ENCODE measurements around the gene PCNX2.

GRCh38 chr1:233290396-233291034 is 5.0 kb downstream of the PCNX2 start:
- TF ChIP-seq CTCF (IDR thresholded peaks at IDR 0.05; ENCODE audit: low read length) = no peak
- no peak for TF ChIP-seq EZH2 (optimal IDR thresholded peaks at IDR 0.05; ENCODE audit: low read depth, low read length)
- no peak for TF ChIP-seq EZH2phosphoT487 (IDR thresholded peaks at IDR 0.05; ENCODE audit: low read length)
